ENCODE measurements around the gene ACAA1.

DNA sequence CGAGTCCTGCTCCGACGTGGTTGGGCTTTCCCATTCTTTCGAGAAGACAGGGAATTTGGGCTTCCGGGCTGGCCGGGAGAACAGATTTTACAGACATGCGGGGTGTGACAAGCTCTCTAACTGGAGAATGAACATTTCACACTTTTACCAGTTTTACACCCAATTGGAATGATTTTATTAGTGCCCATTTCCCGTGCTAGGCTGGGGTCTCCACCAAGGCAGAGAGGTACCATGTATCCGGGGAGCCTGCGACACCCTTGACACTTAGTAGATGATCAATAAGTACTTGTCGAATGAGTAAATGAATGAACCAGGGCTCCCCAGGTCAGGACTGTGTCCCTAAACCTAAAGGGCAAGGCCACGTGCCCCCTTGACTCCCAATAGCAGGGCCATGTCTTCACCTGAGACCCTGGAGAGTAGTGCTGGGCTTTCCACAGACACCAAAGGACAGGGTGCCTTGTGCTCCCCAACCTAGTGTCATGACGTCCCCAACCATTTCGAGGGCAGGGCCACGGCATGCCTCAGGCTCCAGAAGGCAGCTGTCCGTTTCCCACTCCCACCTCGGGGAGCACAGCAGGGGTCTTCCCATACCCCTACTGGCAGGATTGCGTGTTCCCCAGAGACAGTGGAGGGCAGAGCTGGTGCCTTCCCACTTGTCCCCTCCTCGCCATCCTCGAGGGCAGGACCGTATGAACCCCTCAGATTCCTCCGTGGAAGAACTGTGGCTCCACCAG is 855 bp upstream of the ACAA1 start:
- TF ChIP-seq YY1 (IDR thresholded peaks at IDR 0.05; ENCODE audit: insufficient read depth, insufficient read length) (no peak), SUZ12 (IDR thresholded peaks at IDR 0.05; ENCODE audit: extremely low read depth, insufficient read depth, insufficient read length) (no peak)
